ENCODE measurements around the gene UMAD1.

DNA sequence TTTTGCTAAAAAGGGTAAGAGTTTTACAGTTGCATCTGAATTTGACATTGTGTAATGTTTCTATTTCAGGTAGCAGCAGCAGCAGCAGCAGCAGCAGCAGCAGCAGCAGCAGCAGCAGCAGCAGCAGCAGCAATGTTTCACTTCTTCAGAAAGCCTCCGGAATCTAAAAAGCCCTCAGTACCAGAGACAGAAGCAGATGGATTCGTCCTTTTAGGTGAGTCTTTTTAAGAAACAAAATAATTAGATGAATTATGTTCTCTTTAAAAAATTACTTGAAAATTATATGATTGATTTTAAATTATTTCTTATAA is 32.6 kb downstream of the UMAD1 start:
- TF ChIP-seq POLR2A (IDR thresholded peaks at IDR 0.05), result no peak
- TF ChIP-seq, protein P1, sequence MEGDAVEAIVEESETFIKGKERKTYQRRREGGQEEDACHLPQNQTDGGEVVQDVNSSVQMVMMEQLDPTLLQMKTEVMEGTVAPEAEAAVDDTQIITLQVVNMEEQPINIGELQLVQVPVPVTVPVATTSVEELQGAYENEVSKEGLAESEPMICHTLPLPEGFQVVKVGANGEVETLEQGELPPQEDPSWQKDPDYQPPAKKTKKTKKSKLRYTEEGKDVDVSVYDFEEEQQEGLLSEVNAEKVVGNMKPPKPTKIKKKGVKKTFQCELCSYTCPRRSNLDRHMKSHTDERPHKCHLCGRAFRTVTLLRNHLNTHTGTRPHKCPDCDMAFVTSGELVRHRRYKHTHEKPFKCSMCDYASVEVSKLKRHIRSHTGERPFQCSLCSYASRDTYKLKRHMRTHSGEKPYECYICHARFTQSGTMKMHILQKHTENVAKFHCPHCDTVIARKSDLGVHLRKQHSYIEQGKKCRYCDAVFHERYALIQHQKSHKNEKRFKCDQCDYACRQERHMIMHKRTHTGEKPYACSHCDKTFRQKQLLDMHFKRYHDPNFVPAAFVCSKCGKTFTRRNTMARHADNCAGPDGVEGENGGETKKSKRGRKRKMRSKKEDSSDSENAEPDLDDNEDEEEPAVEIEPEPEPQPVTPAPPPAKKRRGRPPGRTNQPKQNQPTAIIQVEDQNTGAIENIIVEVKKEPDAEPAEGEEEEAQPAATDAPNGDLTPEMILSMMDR (IDR thresholded peaks at IDR 0.05), result no peak

Measured in heart left ventricle (tissue), 13 donors.